Esophagus muscularis mucosa (tissue), 4 donors: Measurements from ENCODE around the gene KRTAP12-1. TPM values are rescaled to one million over a fixed set of nuclear protein-coding genes. Genes with fewer than 3 reads are reported as not detected.
A peak's percentile ranks its signal among the peaks of the same experiment; 100 is the strongest.

Experiments used
- DNase-seq: peaks from one replicate; pipeline ENCODE4 v3.0.0-alpha.2; 2017; ENCODE audit errors: extremely low spot score
- H3K27ac ChIP-seq, 4 donors: fragments of 200-600 bp; sonication (generic); replicated peaks in 1 of 4; 1 replicate in 3 of 4; 2 replicates in 1 of 4; pipeline ENCODE4 v1.5.1; 2016 to 2019; ENCODE audit warnings: mild to moderate bottlenecking in 1 of 4
- H3K27me3 ChIP-seq, 4 donors: fragments of 200-600 bp; sonication (generic); one replicate each; pipeline versions ENCODE4 v1.5.1 to v1.6.0; 2016 to 2019
- H3K36me3 ChIP-seq, 4 donors: fragments of 200-600 bp; sonication (generic); one replicate each; pipeline ENCODE4 v1.5.1; 2016 to 2019
- H3K4me1 ChIP-seq, 4 donors: fragments of 200-600 bp; sonication (generic); one replicate each; pipeline ENCODE4 v1.5.1; 2016 to 2019
- H3K4me3 ChIP-seq, 4 donors: fragments of 200-600 bp; sonication (generic); 1 replicate in 2 of 4; 2 replicates in 2 of 4; pipeline ENCODE4 v1.5.1; 2016 to 2019; ENCODE audit warnings: mild to moderate bottlenecking in 4 of 4, moderate library complexity in 1 of 4
- H3K9me3 ChIP-seq, 4 donors: fragments of 200-600 bp; sonication (generic); 1 replicate in 3 of 4; 2 replicates in 1 of 4; pipeline ENCODE4 v1.5.1; 2016 to 2019
- EP300 ChIP-seq: sonication (generic); formaldehyde crosslinking; IDR thresholded peaks from one replicate; pipeline ENCODE4 v1.6.1; 2017; ENCODE audit warnings: antibody characterized with exemption
- POLR2A ChIP-seq: fragments of 450-650 bp; IDR thresholded peaks from one replicate; pipeline ENCODE4 v1.6.1; 2017; ENCODE audit warnings: antibody characterized with exemption, moderate library complexity, mild to moderate bottlenecking, low read depth
- POLR2AphosphoS5 ChIP-seq, 2 donors: sonication (generic); formaldehyde crosslinking; IDR thresholded peaks; one replicate each; pipeline ENCODE4 v1.6.1; 2017; ENCODE audit warnings: antibody characterized with exemption in 2 of 2
- WGBS: methylation state at CpG from one replicate; pipeline ENCODE4 v1.1.5; 2018; 5-methylcytosine and 5-hydroxymethylcytosine counted together
- intact Hi-C: fragments of 100-400 bp; cut with DNase I; formaldehyde crosslinking; loops from one replicate; pipeline ENCODE4 v1.15.1; 2023
- small RNA-seq, 3 donors: library from RNA; depleted of rRNA; stranded (forward); fragments of <200 nt; gene quantifications; one replicate each; pipeline ENCODE3, GENCODE V24; 2016
- total RNA-seq, 4 donors: library from RNA; depleted of rRNA; stranded (reverse); fragments of >200 nt; gene quantifications; one replicate each; pipeline versions ENCODE4 v1.1.0 to v1.2.1, GENCODE V29; 2016
- TF ChIP-seq, protein P1 (sequence below), 3 experiments: fragments of 200-600 bp in 2 of 3; fragments of 450-650 bp in 1 of 3; sonication (generic) in 2 of 3; IDR thresholded peaks; one replicate each; pipeline ENCODE4 v1.5.1; 2017 to 2019; ENCODE audit warnings: antibody characterized with exemption in 3 of 3, mild to moderate bottlenecking in 2 of 3, moderate library complexity in 1 of 3

Gene KRTAP12-1
- total RNA-seq, 4 donors from 2014 or later = not detected

DNA sequence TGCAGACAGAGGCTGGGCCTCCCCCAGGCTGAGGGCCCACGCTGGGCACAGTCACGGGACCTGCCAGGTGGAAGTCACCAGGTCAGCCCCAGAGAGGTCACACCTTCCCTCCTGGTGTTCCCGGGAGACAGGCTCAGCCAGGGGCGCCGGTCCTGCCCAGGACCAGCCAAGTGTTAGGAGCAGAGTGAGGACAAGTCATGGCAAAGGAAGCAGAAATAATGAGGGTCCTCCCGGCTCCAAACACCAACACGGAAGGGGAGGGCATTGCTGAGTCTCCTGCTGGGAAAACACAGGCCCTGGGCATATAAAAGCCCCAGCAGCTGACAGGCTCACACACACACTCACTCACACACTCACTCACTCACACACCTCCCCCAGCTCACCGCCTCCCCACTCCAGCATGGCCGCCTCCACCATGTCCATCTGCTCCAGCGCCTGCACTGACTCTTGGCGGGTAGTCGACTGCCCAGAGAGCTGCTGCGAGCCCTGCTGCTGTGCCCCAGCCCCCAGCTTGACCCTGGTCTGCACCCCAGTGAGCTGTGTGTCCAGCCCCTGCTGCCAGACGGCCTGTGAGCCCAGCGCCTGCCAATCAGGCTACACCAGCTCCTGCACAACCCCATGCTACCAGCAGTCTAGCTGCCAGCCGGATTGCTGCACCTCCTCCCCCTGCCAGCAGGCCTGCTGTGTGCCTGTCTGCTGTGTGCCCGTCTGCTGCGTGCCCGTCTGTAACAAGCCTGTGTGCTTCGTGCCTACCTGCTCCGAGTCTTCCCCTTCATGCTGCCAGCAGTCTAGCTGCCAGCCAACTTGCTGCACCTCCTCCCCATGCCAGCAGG, 44.7 kb downstream of the KRTAP12-1 start, which contains the start of gene KRTAP10-10:
Gene KRTAP10-10 (plus strand): TSS at position 339 of the 833 bp plus-strand sequence. CDS start 62 bp downstream, at position 401.
- H3K27ac ChIP-seq = no peak within 1 kb of the TSS
- peaks cover 0 to 18% (median 4%) of the 10 kb centered on the region in 4 donors for H3K9me3 ChIP-seq
- H3K36me3 ChIP-seq = no peaks in the 10 kb centered on the region
- DNase-seq = peak; percentile 53
- no peaks in the 10 kb centered on the region for H3K4me1 ChIP-seq
- intact Hi-C loops = no loop called here
- peaks cover 0 to 62% (median 2%) of the 10 kb centered on the region in 4 donors for H3K27me3 ChIP-seq
- WGBS = 50% methylated on average over 8 of the region's 21 CpGs
- TF ChIP-seq POLR2AphosphoS5 (IDR thresholded peaks at IDR 0.05) = no peak
- no peak for TF ChIP-seq EP300
- no peak for TF ChIP-seq POLR2A
- TF ChIP-seq, protein P1, sequence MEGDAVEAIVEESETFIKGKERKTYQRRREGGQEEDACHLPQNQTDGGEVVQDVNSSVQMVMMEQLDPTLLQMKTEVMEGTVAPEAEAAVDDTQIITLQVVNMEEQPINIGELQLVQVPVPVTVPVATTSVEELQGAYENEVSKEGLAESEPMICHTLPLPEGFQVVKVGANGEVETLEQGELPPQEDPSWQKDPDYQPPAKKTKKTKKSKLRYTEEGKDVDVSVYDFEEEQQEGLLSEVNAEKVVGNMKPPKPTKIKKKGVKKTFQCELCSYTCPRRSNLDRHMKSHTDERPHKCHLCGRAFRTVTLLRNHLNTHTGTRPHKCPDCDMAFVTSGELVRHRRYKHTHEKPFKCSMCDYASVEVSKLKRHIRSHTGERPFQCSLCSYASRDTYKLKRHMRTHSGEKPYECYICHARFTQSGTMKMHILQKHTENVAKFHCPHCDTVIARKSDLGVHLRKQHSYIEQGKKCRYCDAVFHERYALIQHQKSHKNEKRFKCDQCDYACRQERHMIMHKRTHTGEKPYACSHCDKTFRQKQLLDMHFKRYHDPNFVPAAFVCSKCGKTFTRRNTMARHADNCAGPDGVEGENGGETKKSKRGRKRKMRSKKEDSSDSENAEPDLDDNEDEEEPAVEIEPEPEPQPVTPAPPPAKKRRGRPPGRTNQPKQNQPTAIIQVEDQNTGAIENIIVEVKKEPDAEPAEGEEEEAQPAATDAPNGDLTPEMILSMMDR (IDR thresholded peaks at IDR 0.05) = no peak
- H3K4me3 ChIP-seq = no peak within 1 kb of the TSS

GRCh38 chr21:44636209-44637017, 45.5 kb downstream of the KRTAP12-1 start:
- WGBS = 87% methylated on average over 11 of the region's 15 CpGs

DNA sequence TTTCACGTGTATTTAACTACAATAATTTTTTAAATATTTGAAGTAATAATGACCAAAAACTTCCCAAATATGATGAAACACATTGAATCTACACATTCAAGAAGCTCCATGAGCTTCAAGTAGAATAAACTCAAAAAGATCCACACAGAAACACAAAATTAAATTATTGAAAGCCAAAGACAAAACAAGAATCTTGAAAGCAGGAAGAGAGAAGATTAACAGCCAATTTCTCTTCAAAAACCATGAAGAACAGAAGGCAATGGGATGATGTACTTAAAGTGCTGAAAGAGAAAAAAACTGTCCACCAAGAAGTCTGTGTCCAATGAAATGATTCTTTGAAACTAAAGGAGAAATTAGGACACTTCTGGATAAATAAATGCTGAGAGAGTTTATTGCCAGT, 49.9 kb downstream of the KRTAP12-1 start:
- Histone ChIP-seq H3K27me3 (peaks cover 0 to 38% (median 0%) of the 10 kb centered on the region in 4 donors), H3K27ac (no peak overlapping the region), H3K9me3 (peaks cover 0 to 29% (median 26%) of the 10 kb centered on the region in 4 donors), H3K4me1 (no peaks in the 10 kb centered on the region), H3K4me3 (no peak overlapping the region), H3K36me3 (no peaks in the 10 kb centered on the region)
- intact Hi-C loops = no loop called here
- WGBS = 89% methylated on average over 1 of the region's 1 CpG
- TF ChIP-seq EP300 (no peak), POLR2AphosphoS5 (IDR thresholded peaks at IDR 0.05) (no peak), POLR2A (no peak)
- TF ChIP-seq, protein P1 (IDR thresholded peaks at IDR 0.05) = no peak
- DNase-seq = no peak

More at GRCh38 chr21:44636209-44637017, 45.5 kb downstream of the KRTAP12-1 start:
- Histone ChIP-seq H3K4me1 (no peaks in the 10 kb centered on the region), H3K36me3 (no peaks in the 10 kb centered on the region), H3K27ac (no peak overlapping the region), H3K4me3 (no peak overlapping the region), H3K27me3 (peaks cover 0 to 58% (median 2%) of the 10 kb centered on the region in 4 donors), H3K9me3 (peaks cover 0 to 26% (median 12%) of the 10 kb centered on the region in 4 donors)
- peak; percentile 79 for DNase-seq
- TF ChIP-seq EP300 = no peak
- no peak for TF ChIP-seq POLR2A
- TF ChIP-seq, protein P1 (IDR thresholded peaks at IDR 0.05) = no peak
- no peak for TF ChIP-seq POLR2AphosphoS5 (IDR thresholded peaks at IDR 0.05)
- intact Hi-C loops = no loop called here

Small RNAs within 50 kb of the gene (small RNA-seq; reads per million reads assigned to genes)
- gene KRTAP12-6P = 0 reads per million in 3 donors

Other genes with a start within 250 kb of the KRTAP12-1 start
- 1 to 10 TPM; 3.3 to 6.6 (median 5.3) TPM for gene LRRC3, start 226.7 kb downstream of the KRTAP12-1 start, total RNA-seq
- gene KRTAP10-1, start 142.0 kb downstream of the KRTAP12-1 start, total RNA-seq = not detected
- not detected for gene KRTAP10-2, start 130.7 kb downstream of the KRTAP12-1 start, total RNA-seq
- not detected for gene KRTAP10-3, start 123.4 kb downstream of the KRTAP12-1 start, total RNA-seq
- gene KRTAP10-4, start 108.4 kb downstream of the KRTAP12-1 start, total RNA-seq = not detected
- gene KRTAP10-5, start 101.6 kb downstream of the KRTAP12-1 start, total RNA-seq = not detected
- not detected for gene KRTAP10-6, start 89.7 kb downstream of the KRTAP12-1 start, total RNA-seq
- gene KRTAP10-7, start 81.6 kb downstream of the KRTAP12-1 start, total RNA-seq = not detected
- gene KRTAP10-8, start 70.1 kb downstream of the KRTAP12-1 start, total RNA-seq = not detected
- gene KRTAP10-9, start 55.1 kb downstream of the KRTAP12-1 start, total RNA-seq = not detected
- gene KRTAP10-10, start 44.8 kb downstream of the KRTAP12-1 start, total RNA-seq = not detected
- not detected for gene KRTAP10-11, start 35.7 kb downstream of the KRTAP12-1 start, total RNA-seq
- gene KRTAP12-4, start 27.5 kb downstream of the KRTAP12-1 start, total RNA-seq = not detected
- gene KRTAP12-3, start 24.2 kb downstream of the KRTAP12-1 start, total RNA-seq = not detected
- not detected for gene KRTAP12-2, start 15.2 kb downstream of the KRTAP12-1 start, total RNA-seq
- gene KRTAP10-12, start 15.0 kb upstream of the KRTAP12-1 start, total RNA-seq = not detected
- under 1 TPM in 2 of 4 donors, not detected in 2; under 0.01 to 0.23 TPM for gene TSPEAR, start 29.4 kb upstream of the KRTAP12-1 start, total RNA-seq
- gene UBE2G2, start 119.7 kb upstream of the KRTAP12-1 start, total RNA-seq = 100 to 1,000 TPM in 1 of 4 donors, 10 to 100 TPM in 3; 74.4 to 174 (median 81.7) TPM
- gene SUMO3, start 135.9 kb upstream of the KRTAP12-1 start, total RNA-seq = 10 to 100 TPM; 46.1 to 52.2 (median 48.6) TPM
- gene PTTG1IP, start 191.5 kb upstream of the KRTAP12-1 start, total RNA-seq = 100 to 1,000 TPM; 222 to 382 (median 302) TPM
- gene ITGB2, start 238.7 kb upstream of the KRTAP12-1 start, total RNA-seq = 100 to 1,000 TPM in 1 of 4 donors, 10 to 100 TPM in 3; 33.2 to 110 (median 44.0) TPM